CD4-positive, CD25-positive, alpha-beta regulatory T cell (primary cell): Measurements from ENCODE around the gene FOXJ1. TPM values are rescaled to one million over a fixed set of nuclear protein-coding genes. Genes with fewer than 3 reads are reported as not detected.

ENCODE experiments used
- ATAC-seq, 2 donors: fragments of 150-1000 bp; cut with Tn5 transposase; one replicate each; pipeline ENCODE4 v1.10.0; 2021; ENCODE audit warnings: low read depth in 2 of 2, moderate number of reproducible peaks in 2 of 2, moderate library complexity in 1 of 2
- DNase-seq, 3 donors: peaks; one replicate each; pipeline versions ENCODE4 v3.0.0 to v3.0.0-alpha.2; 2012 to 2022; ENCODE audit warnings: mixed read lengths in 1 of 3
- H3K27ac ChIP-seq: one replicate; pipeline ENCODE4 v1.7.0; 2013; ENCODE audit warnings: mild to moderate bottlenecking, low read length; ENCODE audit not compliant: insufficient read depth, poor library complexity, severe bottlenecking
- H3K27me3 ChIP-seq: one replicate; pipeline ENCODE4 v1.7.0; 2013; ENCODE audit warnings: low read length; ENCODE audit not compliant: control insufficient read depth, insufficient read depth
- H3K36me3 ChIP-seq: one replicate; pipeline ENCODE4 v1.7.0; 2013; ENCODE audit warnings: mild to moderate bottlenecking, low read length, moderate library complexity; ENCODE audit not compliant: control insufficient read depth, insufficient read depth
- H3K4me1 ChIP-seq: 2 replicates; pipeline ENCODE4 v1.7.0; 2013; ENCODE audit warnings: mild to moderate bottlenecking, low read length; ENCODE audit not compliant: insufficient read depth, control insufficient read depth, poor library complexity, severe bottlenecking
- H3K4me3 ChIP-seq: one replicate; pipeline ENCODE4 v1.7.0; 2013; ENCODE audit warnings: low read depth, mild to moderate bottlenecking, low read length, moderate library complexity
- H3K9me3 ChIP-seq, 2 experiments: 1 replicate in 1 of 2; 2 replicates in 1 of 2; pipeline ENCODE4 v1.7.0; 2013; ENCODE audit warnings: low read length in 2 of 2, mild to moderate bottlenecking in 1 of 2, moderate library complexity in 1 of 2; ENCODE audit not compliant: control insufficient read depth in 2 of 2
- H3K27ac Mint-ChIP-seq, 3 donors: one replicate each; pipeline ENCODE4 v1.8.0; 2020 to 2022; ENCODE audit warnings: mild to moderate bottlenecking in 3 of 3, mixed read lengths in 3 of 3, moderate library complexity in 2 of 3
- H3K27me3 Mint-ChIP-seq: one replicate; pipeline ENCODE4 v1.8.0; 2022; ENCODE audit warnings: mild to moderate bottlenecking, mixed read lengths
- H3K36me3 Mint-ChIP-seq: one replicate; pipeline ENCODE4 v1.8.0; 2020; ENCODE audit warnings: mixed read lengths
- H3K4me1 Mint-ChIP-seq, 4 donors: one replicate each; pipeline ENCODE4 v1.8.0; 2020 to 2022; ENCODE audit warnings: mixed read lengths in 4 of 4, mild to moderate bottlenecking in 1 of 4
- H3K4me3 Mint-ChIP-seq, 4 donors: one replicate each; pipeline ENCODE4 v1.8.0; 2020 to 2022; ENCODE audit warnings: mild to moderate bottlenecking in 4 of 4, mixed read lengths in 4 of 4, moderate library complexity in 3 of 4
- H3K9me3 Mint-ChIP-seq, 7 donors: one replicate each; pipeline ENCODE4 v1.8.0; 2020 to 2022; ENCODE audit warnings: mixed read lengths in 7 of 7, mild to moderate bottlenecking in 3 of 7, moderate library complexity in 2 of 7
- polyA plus RNA-seq, 4 donors: library from polyadenylated mRNA; unstranded; fragments of 300-500 nt; fragmentation: Illumina TruSeq; gene quantifications; one replicate each; pipeline ENCODE4 v1.2.3, GENCODE V29; 2021
- total RNA-seq: library from RNA; stranded (reverse); gene quantifications from one replicate; pipeline ENCODE4 v1.2.3, GENCODE V29; 2022

FOXJ1 gene
- total and polyA plus RNA-seq, 5 donors from 2014 or later = 0.14 to 1.0 (median 0.24) TPM; not detected in 2

GRCh38 chr17:76151896-76152454 lies 10.9 kb upstream of the FOXJ1 start:
- peak overlapping the region; percentile 93 to 98 (median 96) for H3K27ac Mint-ChIP-seq
- H3K36me3 Mint-ChIP-seq = peaks cover 54% of the 10 kb centered on the region
- no peaks in the 10 kb centered on the region for H3K9me3 Mint-ChIP-seq
- peaks cover 14 to 86% (median 36%) of the 10 kb centered on the region in 4 donors for H3K4me1 Mint-ChIP-seq
- no peaks in the 10 kb centered on the region for H3K27me3 ChIP-seq
- no peaks in the 10 kb centered on the region for H3K27me3 Mint-ChIP-seq
- no peaks in the 10 kb centered on the region for H3K36me3 ChIP-seq
- peak overlapping the region; percentile 67 to 92 (median 82) for H3K4me3 Mint-ChIP-seq
- peak overlapping the region; percentile 62 for H3K27ac ChIP-seq
- peak; percentile 26 to 90 (median 71) for DNase-seq
- peak; percentile 95 to 98 for ATAC-seq
- H3K4me3 ChIP-seq = peak overlapping the region; percentile 64
- no peaks in the 10 kb centered on the region for H3K9me3 ChIP-seq
- peaks cover 47% of the 10 kb centered on the region for H3K4me1 ChIP-seq

GRCh38 chr17:76150712-76151622 lies 9.9 kb upstream of the FOXJ1 start:
- H3K4me1 ChIP-seq = peaks cover 57% of the 10 kb centered on the region
- H3K36me3 Mint-ChIP-seq = peaks cover 50% of the 10 kb centered on the region
- H3K4me3 Mint-ChIP-seq = peak overlapping the region; percentile 67 to 92 (median 82)
- no peaks in the 10 kb centered on the region for H3K27me3 ChIP-seq
- no peaks in the 10 kb centered on the region for H3K27me3 Mint-ChIP-seq
- H3K4me1 Mint-ChIP-seq = peaks cover 14 to 86% (median 38%) of the 10 kb centered on the region in 4 donors
- H3K36me3 ChIP-seq = no peaks in the 10 kb centered on the region
- ATAC-seq = no peak
- H3K9me3 Mint-ChIP-seq = no peaks in the 10 kb centered on the region
- peak overlapping the region; percentile 64 for H3K4me3 ChIP-seq
- H3K27ac ChIP-seq = peak overlapping the region; percentile 62
- peak overlapping the region; percentile 93 to 98 (median 96) for H3K27ac Mint-ChIP-seq
- H3K9me3 ChIP-seq = no peaks in the 10 kb centered on the region
- no peak for DNase-seq

GRCh38 chr17:76149214-76149613 lies 8.2 kb upstream of the FOXJ1 start:
- Mint-ChIP-seq H3K4me1 (peaks cover 14 to 87% (median 48%) of the 10 kb centered on the region in 4 donors), H3K27ac (peak overlapping the region; percentile 16 to 93 (median 42)), H3K36me3 (peaks cover 39% of the 10 kb centered on the region), H3K9me3 (peaks cover 0 to 1% (median 0%) of the 10 kb centered on the region in 7 donors), H3K4me3 (peak overlapping the region in 1 of 4 donors; percentile 18), H3K27me3 (no peaks in the 10 kb centered on the region)
- H3K27ac ChIP-seq = no peak overlapping the region
- DNase-seq (no peak), ATAC-seq (no peak)
- H3K9me3 ChIP-seq = no peaks in the 10 kb centered on the region
- no peak overlapping the region for H3K4me3 ChIP-seq
- H3K27me3 ChIP-seq = no peaks in the 10 kb centered on the region
- H3K36me3 ChIP-seq = no peaks in the 10 kb centered on the region
- peaks cover 66% of the 10 kb centered on the region for H3K4me1 ChIP-seq

DNA sequence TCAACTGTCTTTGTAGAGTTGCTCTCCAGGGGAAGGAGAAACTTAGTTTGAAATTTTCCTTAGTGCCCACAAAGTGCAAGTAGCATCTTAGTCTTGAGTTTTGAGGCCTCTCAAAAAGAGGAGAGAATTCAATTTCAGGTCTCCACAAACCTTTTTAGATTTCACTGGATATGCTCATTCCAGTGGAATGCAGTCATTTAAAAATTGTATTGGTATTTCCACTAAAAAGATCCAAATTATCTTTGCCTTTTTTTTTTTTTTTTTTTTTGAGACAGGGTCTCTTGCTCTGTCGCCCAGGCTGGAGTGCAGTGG lies 6.9 kb upstream of the FOXJ1 start:
- Mint-ChIP-seq H3K27ac (peak overlapping the region in 2 of 3 donors; percentile 74 to 98), H3K27me3 (no peaks in the 10 kb centered on the region), H3K4me3 (no peak overlapping the region), H3K9me3 (peaks cover 0 to 1% (median 0%) of the 10 kb centered on the region in 7 donors), H3K36me3 (peaks cover 32% of the 10 kb centered on the region), H3K4me1 (peaks cover 20 to 86% (median 45%) of the 10 kb centered on the region in 4 donors)
- Histone ChIP-seq H3K4me3 (no peak overlapping the region), H3K27ac (peak overlapping the region; percentile 94), H3K36me3 (no peaks in the 10 kb centered on the region), H3K4me1 (peaks cover 66% of the 10 kb centered on the region), H3K27me3 (no peaks in the 10 kb centered on the region), H3K9me3 (no peaks in the 10 kb centered on the region)
- ATAC-seq = no peak
- DNase-seq = no peak

GRCh38 chr17:76147211-76148014 lies 6.4 kb upstream of the FOXJ1 start:
- Mint-ChIP-seq H3K27me3 (no peaks in the 10 kb centered on the region), H3K27ac (peak overlapping the region; percentile 74 to 98 (median 97)), H3K4me3 (peak overlapping the region in 2 of 4 donors; percentile 34 to 68), H3K4me1 (peaks cover 19 to 86% (median 44%) of the 10 kb centered on the region in 4 donors), H3K36me3 (peaks cover 26% of the 10 kb centered on the region), H3K9me3 (peaks cover 0 to 1% (median 0%) of the 10 kb centered on the region in 7 donors)
- DNase-seq = no peak
- H3K4me1 ChIP-seq = peaks cover 66% of the 10 kb centered on the region
- ATAC-seq = no peak
- no peaks in the 10 kb centered on the region for H3K36me3 ChIP-seq
- peak overlapping the region; percentile 94 for H3K27ac ChIP-seq
- no peak overlapping the region for H3K4me3 ChIP-seq
- no peaks in the 10 kb centered on the region for H3K9me3 ChIP-seq
- H3K27me3 ChIP-seq = no peaks in the 10 kb centered on the region

DNA sequence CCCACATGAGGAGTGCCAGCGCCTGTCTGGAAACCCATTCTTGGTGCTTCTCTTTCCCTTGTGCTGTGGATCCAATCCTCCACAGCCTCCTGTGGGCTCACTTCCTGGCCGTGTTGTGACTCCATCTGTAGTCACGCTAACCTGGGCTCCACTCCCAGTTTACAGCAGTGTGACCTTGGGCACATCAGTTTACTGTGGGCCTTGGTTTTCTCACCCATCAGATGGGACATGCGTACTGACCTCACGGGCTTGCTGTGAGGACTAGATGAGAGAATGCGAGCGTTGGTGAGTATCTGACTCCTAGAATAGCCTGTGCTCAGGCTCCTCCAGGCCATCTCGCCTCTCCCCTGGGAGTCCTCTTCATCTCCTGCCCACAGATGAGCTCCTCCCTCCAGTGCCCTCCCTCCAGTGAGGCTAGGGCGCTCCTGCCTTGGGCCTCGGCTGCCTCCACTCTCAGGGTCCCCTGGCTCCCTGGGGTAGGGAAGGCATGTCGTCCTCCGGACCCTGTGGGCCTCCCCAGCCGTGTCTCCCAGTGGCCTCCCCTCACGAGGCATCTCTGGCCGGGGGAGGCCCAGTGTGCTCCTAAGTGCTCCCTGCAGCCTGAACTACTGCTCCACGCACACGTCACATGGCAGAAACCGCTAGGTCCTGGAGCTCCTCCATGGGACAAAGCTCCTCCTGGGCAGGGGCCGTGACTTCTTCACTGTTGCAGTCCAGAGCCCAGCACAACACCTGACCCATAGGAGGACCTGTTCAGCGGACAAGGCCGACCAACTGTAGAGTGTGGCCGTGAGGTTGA lies 5.2 kb upstream of the FOXJ1 start:
- Mint-ChIP-seq H3K36me3 (peaks cover 17% of the 10 kb centered on the region), H3K27me3 (peaks cover 9% of the 10 kb centered on the region), H3K4me3 (peak overlapping the region; percentile 62 to 90 (median 72)), H3K27ac (peak overlapping the region; percentile 97 to 98 (median 98)), H3K4me1 (peaks cover 13 to 86% (median 42%) of the 10 kb centered on the region in 4 donors), H3K9me3 (peaks cover 0 to 1% (median 0%) of the 10 kb centered on the region in 7 donors)
- Histone ChIP-seq H3K4me1 (peaks cover 66% of the 10 kb centered on the region), H3K9me3 (no peaks in the 10 kb centered on the region), H3K27ac (peak overlapping the region; percentile 94), H3K4me3 (peak overlapping the region; percentile 61), H3K27me3 (no peaks in the 10 kb centered on the region), H3K36me3 (no peaks in the 10 kb centered on the region)
- DNase-seq (peak in 1 of 3 donors; percentile 62), ATAC-seq (no peak)
